ENCODE data around the gene CDK11B. TPM values are rescaled to one million over a fixed set of nuclear protein-coding genes. Genes with fewer than 3 reads are reported as not detected.

CDK11B gene
- total RNA-seq, 1 donor from 2014 or later, result 16.5 TPM

- Histone ChIP-seq H3K27me3 (no peaks in the 10 kb centered on the region), H3K27ac (no peak overlapping the region), H3K9me3 (no peaks in the 10 kb centered on the region), H3K36me3 (peaks cover 0 to 5% of the 10 kb centered on the region in 2 donors), H3K4me3 (no peak overlapping the region), H3K4me1 (peaks cover 13% of the 10 kb centered on the region)
- no peak for DNase-seq (ENCODE audit: extremely low spot score in 2 of 2)
- intact Hi-C loops (cut with DNase I), result no loop called here
- no peak for TF ChIP-seq POLR2AphosphoS5 (IDR thresholded peaks at IDR 0.05; ENCODE audit: insufficient read depth in 1 of 2, low read depth in 1 of 2)
- TF ChIP-seq POLR2A (IDR thresholded peaks at IDR 0.05), result no peak
- TF ChIP-seq CTCF (IDR thresholded peaks at IDR 0.05), result no peak
Measured at GRCh38 chr1:1622788-1623094, 36.1 kb downstream of the CDK11B start.

DNA sequence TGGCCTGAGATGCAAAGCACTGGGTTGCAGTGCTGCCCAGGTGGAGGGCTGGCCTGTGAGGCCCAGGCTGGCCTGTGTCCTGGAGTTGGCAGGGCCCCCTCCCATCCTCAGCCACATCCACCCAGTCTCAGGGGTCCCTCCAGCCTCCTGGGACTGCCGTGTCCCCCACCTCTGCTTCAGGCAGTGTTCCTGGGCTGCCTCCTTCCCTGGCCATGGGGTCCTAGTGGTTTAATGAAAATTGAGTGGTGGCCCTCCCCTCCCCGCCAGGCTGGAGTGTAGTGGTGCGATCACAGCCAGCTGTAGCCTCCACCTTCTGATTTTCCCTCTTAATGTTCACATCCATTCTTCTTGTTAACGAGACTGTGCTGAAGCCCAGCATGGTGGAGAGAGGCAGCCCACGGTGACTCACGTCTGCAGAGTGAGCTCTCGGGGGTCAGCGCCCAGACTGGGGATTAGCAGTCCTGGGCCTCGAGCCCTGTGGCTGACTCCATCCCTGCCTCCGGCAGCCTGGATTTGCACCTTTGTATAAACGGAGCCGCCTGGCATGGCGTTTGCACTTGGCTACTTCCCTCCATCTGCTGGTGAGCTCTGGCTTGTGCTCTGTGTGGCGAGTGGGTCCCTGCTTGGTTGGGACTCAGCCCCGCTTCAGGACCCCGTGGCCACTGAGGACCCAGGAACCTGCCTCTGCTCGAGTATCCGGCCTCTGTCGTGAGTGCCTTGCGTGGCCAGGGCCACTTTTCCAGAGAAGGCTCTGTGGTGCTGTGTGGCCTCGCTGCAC lies 36.6 kb downstream of the CDK11B start:
- H3K36me3 ChIP-seq, result peaks cover 0 to 9% of the 10 kb centered on the region in 2 donors
- no peak for DNase-seq (ENCODE audit: extremely low spot score in 2 of 2)
- no peak for TF ChIP-seq CTCF (IDR thresholded peaks at IDR 0.05)
- TF ChIP-seq POLR2A (IDR thresholded peaks at IDR 0.05), result no peak
- no peak overlapping the region for H3K4me3 ChIP-seq
- H3K4me1 ChIP-seq, result peaks cover 18% of the 10 kb centered on the region
- no peaks in the 10 kb centered on the region for H3K9me3 ChIP-seq
- intact Hi-C loops (cut with DNase I), result no loop called here
- H3K27me3 ChIP-seq, result no peaks in the 10 kb centered on the region
- no peak overlapping the region for H3K27ac ChIP-seq

GRCh38 chr1:1621173-1622009 lies 37.4 kb downstream of the CDK11B start:
- no peaks in the 10 kb centered on the region for H3K9me3 ChIP-seq
- no peak overlapping the region for H3K4me3 ChIP-seq
- intact Hi-C loops (cut with DNase I), result no loop called here
- peaks cover 0 to 9% of the 10 kb centered on the region in 2 donors for H3K36me3 ChIP-seq
- H3K4me1 ChIP-seq, result peaks cover 20% of the 10 kb centered on the region
- TF ChIP-seq POLR2A (IDR thresholded peaks at IDR 0.05) (no peak), CTCF (IDR thresholded peaks at IDR 0.05) (no peak), POLR2AphosphoS5 (IDR thresholded peaks at IDR 0.05; ENCODE audit: insufficient read depth in 1 of 2, low read depth in 1 of 2) (no peak)
- no peak overlapping the region for H3K27ac ChIP-seq
- H3K27me3 ChIP-seq, result no peaks in the 10 kb centered on the region
- no peak for DNase-seq (ENCODE audit: extremely low spot score in 2 of 2)

DNA sequence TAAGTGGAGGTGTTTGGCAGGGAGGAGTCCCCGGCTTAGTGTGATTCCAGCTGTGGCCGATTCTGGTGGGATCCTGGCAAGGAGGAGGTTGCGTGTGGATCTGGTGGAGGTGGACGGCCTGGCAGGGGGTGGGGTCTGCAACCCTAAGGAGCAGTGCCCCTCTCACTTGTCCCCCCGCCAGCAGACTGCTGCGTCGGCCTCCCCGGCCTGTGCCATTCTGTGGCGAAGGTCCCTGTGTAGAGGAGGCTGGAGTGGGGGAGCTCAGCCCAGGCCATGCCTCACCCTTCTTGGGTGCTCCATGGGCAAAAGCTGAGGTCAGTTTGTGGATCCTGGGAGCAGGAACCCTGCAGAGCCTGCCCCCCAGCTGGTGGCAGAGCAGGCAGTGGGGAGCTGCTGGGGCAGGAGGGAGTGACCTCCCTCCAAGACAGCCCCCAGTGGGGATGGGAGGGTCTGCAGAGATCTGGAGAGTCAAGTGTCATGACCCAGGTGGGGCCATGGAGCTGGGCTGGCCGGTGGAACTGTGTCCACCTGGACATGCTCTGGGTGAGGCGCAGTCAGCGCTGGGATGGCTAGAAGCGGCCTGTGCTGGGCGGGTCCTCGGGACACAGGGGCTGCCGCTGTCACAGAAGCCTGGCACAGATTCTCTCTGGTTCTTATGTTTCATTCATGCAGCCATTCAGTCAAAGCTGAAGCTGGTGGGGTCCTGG lies 38.2 kb downstream of the CDK11B start:
- intact Hi-C loops (cut with DNase I), result no loop called here
- H3K36me3 ChIP-seq, result peaks cover 0 to 9% of the 10 kb centered on the region in 2 donors
- H3K27ac ChIP-seq, result no peak overlapping the region
- H3K9me3 ChIP-seq, result no peaks in the 10 kb centered on the region
- no peak overlapping the region for H3K4me3 ChIP-seq
- H3K4me1 ChIP-seq, result peaks cover 22% of the 10 kb centered on the region
- H3K27me3 ChIP-seq, result no peaks in the 10 kb centered on the region
- TF ChIP-seq POLR2A (IDR thresholded peaks at IDR 0.05) (no peak), POLR2AphosphoS5 (IDR thresholded peaks at IDR 0.05; ENCODE audit: insufficient read depth in 1 of 2, low read depth in 1 of 2) (no peak), CTCF (IDR thresholded peaks at IDR 0.05) (no peak)
- DNase-seq (ENCODE audit: extremely low spot score in 2 of 2), result no peak

Measured in vagina (tissue), 2 donors.